Measurements from ENCODE around the gene TMEM117.
"Not testable (repeated sequence)": the region's sequence is repeated elsewhere in the genome, so short reads cannot be mapped to it uniquely, and the experiment has no call there.

Gene TMEM117

DNA sequence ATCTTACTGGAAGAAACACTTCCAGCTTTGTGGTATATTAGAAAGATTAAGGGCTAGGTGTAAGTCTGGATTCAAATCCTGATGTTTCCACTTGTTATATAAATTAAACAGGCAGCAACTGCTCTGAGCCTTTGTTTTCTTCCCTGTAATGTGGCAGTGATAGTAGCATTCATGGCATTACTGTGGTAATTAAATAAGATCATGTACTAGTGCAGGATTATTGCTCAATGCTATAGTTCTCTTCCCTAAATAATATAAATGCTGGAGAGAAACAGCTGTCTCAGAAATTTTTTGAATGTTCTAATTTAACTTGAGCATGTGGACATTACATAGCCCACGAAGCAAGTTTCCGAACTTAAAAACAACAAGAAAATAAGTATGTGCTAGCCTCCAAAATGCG lies 5.4 kb downstream of the TMEM117 start:
- Histone ChIP-seq H3K36me3 (no peaks in the 10 kb centered on the region), H3K4me3 (ENCODE audit: low read depth in 1 of 2, low read length in 1 of 2) (no peak overlapping the region), H3K4me1 (ENCODE audit: control insufficient read depth in 1 of 2, insufficient read depth in 1 of 2, low read depth in 1 of 2, low read length in 1 of 2) (no peaks in the 10 kb centered on the region), H3K27me3 (peaks cover 73% of the 10 kb centered on the region), H3K27ac (no peak overlapping the region), H3K9me3 (no peaks in the 10 kb centered on the region)
- TF ChIP-seq, protein P1, sequence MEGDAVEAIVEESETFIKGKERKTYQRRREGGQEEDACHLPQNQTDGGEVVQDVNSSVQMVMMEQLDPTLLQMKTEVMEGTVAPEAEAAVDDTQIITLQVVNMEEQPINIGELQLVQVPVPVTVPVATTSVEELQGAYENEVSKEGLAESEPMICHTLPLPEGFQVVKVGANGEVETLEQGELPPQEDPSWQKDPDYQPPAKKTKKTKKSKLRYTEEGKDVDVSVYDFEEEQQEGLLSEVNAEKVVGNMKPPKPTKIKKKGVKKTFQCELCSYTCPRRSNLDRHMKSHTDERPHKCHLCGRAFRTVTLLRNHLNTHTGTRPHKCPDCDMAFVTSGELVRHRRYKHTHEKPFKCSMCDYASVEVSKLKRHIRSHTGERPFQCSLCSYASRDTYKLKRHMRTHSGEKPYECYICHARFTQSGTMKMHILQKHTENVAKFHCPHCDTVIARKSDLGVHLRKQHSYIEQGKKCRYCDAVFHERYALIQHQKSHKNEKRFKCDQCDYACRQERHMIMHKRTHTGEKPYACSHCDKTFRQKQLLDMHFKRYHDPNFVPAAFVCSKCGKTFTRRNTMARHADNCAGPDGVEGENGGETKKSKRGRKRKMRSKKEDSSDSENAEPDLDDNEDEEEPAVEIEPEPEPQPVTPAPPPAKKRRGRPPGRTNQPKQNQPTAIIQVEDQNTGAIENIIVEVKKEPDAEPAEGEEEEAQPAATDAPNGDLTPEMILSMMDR (IDR thresholded peaks at IDR 0.05) = no peak

DNA sequence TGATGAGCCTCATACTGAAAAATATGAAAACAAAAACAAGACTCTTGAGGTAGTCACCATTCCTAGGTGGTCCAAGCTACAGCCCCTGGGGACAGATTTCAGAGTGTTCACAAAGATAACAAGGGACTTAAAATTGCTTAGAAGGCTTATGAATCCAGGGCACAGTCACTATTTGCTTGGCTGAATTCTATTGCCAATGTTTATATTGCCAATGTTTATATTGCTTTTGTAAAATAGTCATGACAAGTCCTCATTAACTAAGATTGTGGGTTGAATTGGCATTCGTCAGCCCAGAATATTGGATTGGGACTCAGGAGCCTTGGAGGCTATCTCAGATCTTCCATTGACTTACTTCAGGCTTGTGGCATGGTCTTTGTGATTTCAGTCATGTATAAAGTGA lies 6.4 kb downstream of the TMEM117 start:
- Histone ChIP-seq H3K9me3 (no peaks in the 10 kb centered on the region), H3K27me3 (peaks cover 63% of the 10 kb centered on the region), H3K4me1 (ENCODE audit: control insufficient read depth in 1 of 2, insufficient read depth in 1 of 2, low read depth in 1 of 2, low read length in 1 of 2) (no peaks in the 10 kb centered on the region), H3K4me3 (ENCODE audit: low read depth in 1 of 2, low read length in 1 of 2) (no peak overlapping the region), H3K27ac (no peak overlapping the region), H3K36me3 (no peaks in the 10 kb centered on the region)
- TF ChIP-seq, protein P1 (IDR thresholded peaks at IDR 0.05) = no peak

DNA sequence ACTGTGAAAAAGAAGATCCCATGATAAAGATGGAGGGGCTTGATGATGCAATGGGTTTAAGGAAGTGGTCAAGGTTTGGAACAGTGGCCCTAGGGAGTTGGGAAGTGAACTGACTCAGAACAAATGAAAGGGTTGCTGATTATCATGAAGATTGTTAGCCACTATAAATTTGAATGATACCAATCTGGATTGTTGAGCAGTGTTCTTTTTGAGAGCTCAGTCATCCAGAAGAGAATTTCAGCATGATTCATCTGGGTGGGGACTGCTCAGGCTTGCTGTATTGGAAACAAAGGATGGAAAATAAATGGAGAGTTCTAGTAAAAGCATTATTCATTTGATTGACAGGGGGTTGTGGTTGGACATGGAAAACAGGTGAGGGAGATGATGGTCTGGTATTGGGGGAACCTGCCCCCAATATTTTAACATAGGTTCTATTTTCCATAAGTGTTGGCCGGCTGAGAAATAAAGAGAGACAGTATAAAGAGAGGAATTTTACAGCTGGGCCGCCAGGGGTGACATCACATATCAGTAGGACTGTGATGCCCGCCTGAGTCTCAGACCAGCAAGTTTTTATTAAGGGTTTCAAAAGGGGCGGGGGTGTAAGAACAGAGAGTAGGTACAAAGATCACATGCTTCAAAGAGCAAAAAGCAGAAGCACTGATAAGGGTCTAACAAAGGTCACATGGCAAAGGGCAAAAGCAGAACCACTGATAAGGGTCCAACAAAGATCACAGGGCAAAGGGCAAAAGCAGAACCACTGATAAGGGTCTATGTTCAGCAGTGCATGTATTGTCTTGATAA lies 11.7 kb downstream of the TMEM117 start:
- H3K27ac ChIP-seq = not testable (repeated sequence)

GRCh38 chr12:43848226-43848507 lies 12.3 kb downstream of the TMEM117 start:
- no peaks in the 10 kb centered on the region for H3K9me3 ChIP-seq
- TF ChIP-seq, protein P1 (IDR thresholded peaks at IDR 0.05) = no peak
- H3K4me1 ChIP-seq (ENCODE audit: control insufficient read depth in 1 of 2, insufficient read depth in 1 of 2, low read depth in 1 of 2, low read length in 1 of 2) = no peaks in the 10 kb centered on the region
- H3K36me3 ChIP-seq = no peaks in the 10 kb centered on the region
- no peak overlapping the region for H3K4me3 ChIP-seq (ENCODE audit: low read depth in 1 of 2, low read length in 1 of 2)
- peaks cover 5% of the 10 kb centered on the region for H3K27me3 ChIP-seq
- no peak overlapping the region for H3K27ac ChIP-seq

More for the DNA sequence above, 11.7 kb downstream of the TMEM117 start:
- H3K4me1 ChIP-seq (ENCODE audit: control insufficient read depth in 1 of 2, insufficient read depth in 1 of 2, low read depth in 1 of 2, low read length in 1 of 2); H3K36me3 ChIP-seq; H3K9me3 ChIP-seq; H3K4me3 ChIP-seq (ENCODE audit: low read depth in 1 of 2, low read length in 1 of 2): not testable (repeated sequence)
- H3K27me3 ChIP-seq = peaks cover 10% of the 10 kb centered on the region

GRCh38 chr12:43848786-43849185 lies 12.9 kb downstream of the TMEM117 start:
- TF ChIP-seq, protein P1 (IDR thresholded peaks at IDR 0.05) = no peak
- Histone ChIP-seq H3K4me1 (ENCODE audit: control insufficient read depth in 1 of 2, insufficient read depth in 1 of 2, low read depth in 1 of 2, low read length in 1 of 2) (no peaks in the 10 kb centered on the region), H3K9me3 (no peaks in the 10 kb centered on the region), H3K27ac (no peak overlapping the region), H3K36me3 (no peaks in the 10 kb centered on the region), H3K4me3 (ENCODE audit: low read depth in 1 of 2, low read length in 1 of 2) (no peak overlapping the region), H3K27me3 (peaks cover 4% of the 10 kb centered on the region)

- H3K27ac ChIP-seq = no peak overlapping the region
- H3K27me3 ChIP-seq = peaks cover 14% of the 10 kb centered on the region
- TF ChIP-seq, protein P1 (IDR thresholded peaks at IDR 0.05) = no peak
- H3K4me3 ChIP-seq (ENCODE audit: low read depth in 1 of 2, low read length in 1 of 2) = no peak overlapping the region
- no peaks in the 10 kb centered on the region for H3K9me3 ChIP-seq
- no peaks in the 10 kb centered on the region for H3K36me3 ChIP-seq
- H3K4me1 ChIP-seq (ENCODE audit: control insufficient read depth in 1 of 2, insufficient read depth in 1 of 2, low read depth in 1 of 2, low read length in 1 of 2) = no peaks in the 10 kb centered on the region
Measured at GRCh38 chr12:43852744-43853143, 16.9 kb downstream of the TMEM117 start.
